Stimulated activated CD4-positive, alpha-beta T cell treated with anti-CD3 and anti-CD28 coated beads, Interleukin-15, amount 100 ng/mL, for 24 hours (primary cell): ENCODE results near the gene BCL11A.

Experiments
- DNase-seq: peaks from one replicate; pipeline ENCODE4 v3.0.0-alpha.2; 2020

BCL11A gene

GRCh38 chr2:60553495-60554073 is at the start of gene BCL11A:
BCL11A (minus strand) TSS chr2:60553654; CDS start chr2:60553270, 384 bp downstream.
- DNase-seq: no peak

DNA sequence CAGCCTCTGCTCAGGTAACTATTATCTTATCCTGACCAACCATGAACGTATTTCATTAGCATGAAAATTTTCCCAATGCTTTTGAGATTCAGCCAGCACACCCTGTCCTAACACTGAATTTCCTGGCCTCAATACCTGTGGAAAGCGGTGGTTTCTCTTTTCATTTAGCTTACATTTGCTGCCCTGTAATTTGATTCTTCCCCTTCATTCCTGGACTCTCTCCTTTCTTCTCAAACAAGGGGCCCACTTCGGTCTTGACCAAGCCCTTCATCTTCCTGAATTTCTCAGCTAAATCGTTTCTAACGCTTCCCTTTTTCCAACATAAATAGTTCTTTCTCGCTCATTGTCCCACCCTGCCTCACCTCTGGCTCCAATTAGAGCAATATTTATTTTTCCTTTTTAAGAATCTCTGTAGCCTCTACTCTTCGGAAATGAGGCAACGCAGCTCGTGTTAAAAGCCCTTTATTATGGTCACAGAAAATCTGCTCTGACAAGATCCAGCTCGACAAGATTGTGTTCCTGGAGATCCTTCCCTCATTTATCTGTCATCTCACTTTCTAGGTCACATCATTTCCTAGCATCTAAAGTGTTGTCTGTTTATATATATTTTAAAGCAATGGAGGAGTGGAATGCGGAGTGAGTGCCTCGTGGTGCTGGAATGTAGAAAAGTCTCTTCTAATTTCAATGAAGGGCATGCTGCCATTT is 49.5 kb upstream of the BCL11A start:
- DNase-seq: no peak

DNA sequence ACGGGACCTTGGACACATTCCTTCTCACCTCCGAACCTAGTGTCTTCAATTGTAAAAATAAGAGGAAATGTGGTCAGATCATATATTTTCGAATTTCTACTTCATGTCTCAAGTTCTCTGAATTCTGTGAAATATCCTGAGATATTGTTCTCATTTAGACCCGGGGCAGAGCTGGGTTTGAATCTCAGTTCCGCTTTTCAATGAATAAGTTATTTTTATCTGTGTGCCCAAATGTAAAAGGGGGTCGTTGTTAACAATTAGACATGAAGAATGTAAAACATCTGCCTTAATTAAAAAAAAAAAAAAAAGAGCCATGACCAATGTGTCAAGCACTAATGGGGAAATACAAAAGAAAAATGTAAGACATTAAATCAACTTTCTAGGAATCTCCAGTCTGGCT is 48.9 kb upstream of the BCL11A start:
- no peak for DNase-seq

GRCh38 chr2:60598271-60598670 is 44.8 kb upstream of the BCL11A start:
- no peak for DNase-seq

DNA sequence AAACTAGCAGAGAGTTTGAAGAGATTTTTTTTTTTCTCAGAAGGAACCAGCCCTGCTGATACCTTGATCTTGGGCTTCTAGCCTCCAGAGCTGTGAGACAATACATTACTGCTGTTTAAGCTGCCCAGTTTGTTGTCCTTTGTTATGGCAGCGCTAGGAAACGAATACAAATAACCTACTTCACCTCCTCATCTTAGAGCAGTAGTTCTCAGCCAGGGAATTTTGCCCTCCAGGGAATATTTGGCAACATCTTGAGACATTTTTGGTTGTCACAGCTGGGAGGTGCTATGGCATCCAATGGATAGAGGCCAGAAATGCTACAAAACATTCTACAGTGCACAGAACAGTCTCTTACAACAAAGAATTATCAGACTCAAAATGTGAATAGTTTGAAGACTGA is 43.9 kb upstream of the BCL11A start:
- no peak for DNase-seq

- DNase-seq: no peak
These were observed 43.0 kb upstream of the BCL11A start for GRCh38 chr2:60596411-60596810.

- DNase-seq: no peak
These were observed 42.5 kb upstream of the BCL11A start for GRCh38 chr2:60595953-60596352.

DNA sequence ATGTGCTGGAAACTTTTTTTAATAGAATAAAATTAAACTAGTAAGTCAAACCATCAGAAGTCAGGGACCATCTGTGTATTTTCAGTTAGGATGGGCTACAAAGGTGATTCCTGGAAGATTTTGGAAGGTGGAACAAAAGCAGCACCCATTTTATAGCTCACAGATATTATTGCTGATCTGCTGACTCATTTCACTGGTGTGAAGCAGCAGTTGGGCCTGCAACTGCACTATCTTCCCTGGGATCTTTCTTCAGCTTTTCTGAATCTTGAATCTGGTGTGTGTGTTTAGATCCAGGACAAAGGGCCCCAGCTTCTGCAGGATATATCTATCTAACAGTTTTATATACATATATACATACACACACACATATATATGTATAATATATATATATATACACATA is 35.6 kb upstream of the BCL11A start:
- DNase-seq: no peak

DNA sequence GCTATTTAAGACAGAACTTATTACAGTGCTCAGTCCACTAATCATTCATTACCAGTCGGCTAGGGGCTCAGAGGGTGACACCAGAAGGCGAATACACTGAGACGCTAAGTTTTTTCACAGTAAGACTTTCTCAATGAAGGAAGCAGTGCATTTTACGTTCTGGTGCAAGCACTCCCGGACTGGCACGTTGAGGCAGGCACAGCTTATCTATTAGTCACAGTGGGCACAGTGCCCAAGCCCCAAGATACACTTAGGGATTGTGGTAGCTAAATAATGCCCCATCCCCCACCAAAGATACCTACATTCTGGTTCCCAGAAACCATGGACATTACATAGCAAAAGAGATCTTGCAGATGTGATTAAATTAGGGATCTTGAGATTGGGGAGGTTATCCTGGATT is 32.6 kb upstream of the BCL11A start:
- no peak for DNase-seq

GRCh38 chr2:60585276-60585675 is 31.8 kb upstream of the BCL11A start:
- no peak for DNase-seq

DNA sequence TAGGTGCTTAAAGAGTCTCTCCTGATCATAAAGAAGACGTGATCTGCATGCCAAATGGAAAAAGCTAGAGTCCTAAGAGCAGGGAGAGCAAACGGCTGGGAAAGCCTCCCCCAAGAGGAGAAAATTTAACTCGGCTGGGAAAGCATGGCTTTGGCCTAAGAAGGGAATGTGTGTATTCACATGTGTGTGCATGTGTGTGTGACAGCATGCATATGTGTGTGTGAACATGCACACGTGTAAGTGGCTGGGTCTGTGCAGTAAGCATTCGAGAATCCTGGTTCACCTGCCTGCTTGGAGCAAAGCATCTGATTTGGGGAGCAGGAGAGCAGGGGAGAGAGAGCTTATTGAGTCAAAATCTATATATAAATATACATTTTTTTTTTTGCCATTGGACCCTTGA is 30.1 kb upstream of the BCL11A start:
- no peak for DNase-seq

- DNase-seq: peak; percentile 77
These were observed 28.2 kb upstream of the BCL11A start for GRCh38 chr2:60581433-60582282.

DNA sequence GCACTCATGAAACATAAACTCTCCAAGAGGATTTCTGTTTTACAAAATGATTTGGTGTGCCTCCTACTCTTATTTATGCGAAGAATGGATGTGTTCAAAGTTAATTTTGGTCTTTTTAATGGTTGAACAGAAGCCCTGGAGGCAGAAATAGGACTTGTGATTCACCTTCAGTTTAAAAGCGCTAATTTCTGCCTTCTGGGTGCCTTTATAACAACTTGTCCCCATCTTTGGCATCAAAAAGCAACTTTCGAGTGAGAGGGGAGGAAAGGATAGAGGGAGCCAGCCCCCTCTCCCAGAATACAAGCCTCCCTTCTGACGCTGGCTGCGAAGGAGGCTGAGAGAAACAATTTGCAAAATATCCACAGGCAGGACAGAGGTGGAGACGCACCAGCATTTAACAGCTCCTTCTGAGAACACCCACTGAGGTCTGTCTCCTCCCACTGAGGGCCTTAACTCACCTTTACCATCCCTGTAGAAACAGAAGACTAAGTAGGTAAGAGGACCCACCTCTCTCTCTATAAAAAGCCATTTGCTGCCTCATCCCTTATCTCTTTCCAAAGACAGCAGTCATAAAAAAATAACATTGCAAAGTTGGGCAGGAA is 24.3 kb upstream of the BCL11A start:
- no peak for DNase-seq

- no peak for DNase-seq
These were observed 19.8 kb upstream of the BCL11A start for GRCh38 chr2:60573251-60573650.

GRCh38 chr2:60570251-60570650 is 16.8 kb upstream of the BCL11A start:
- DNase-seq: no peak

DNA sequence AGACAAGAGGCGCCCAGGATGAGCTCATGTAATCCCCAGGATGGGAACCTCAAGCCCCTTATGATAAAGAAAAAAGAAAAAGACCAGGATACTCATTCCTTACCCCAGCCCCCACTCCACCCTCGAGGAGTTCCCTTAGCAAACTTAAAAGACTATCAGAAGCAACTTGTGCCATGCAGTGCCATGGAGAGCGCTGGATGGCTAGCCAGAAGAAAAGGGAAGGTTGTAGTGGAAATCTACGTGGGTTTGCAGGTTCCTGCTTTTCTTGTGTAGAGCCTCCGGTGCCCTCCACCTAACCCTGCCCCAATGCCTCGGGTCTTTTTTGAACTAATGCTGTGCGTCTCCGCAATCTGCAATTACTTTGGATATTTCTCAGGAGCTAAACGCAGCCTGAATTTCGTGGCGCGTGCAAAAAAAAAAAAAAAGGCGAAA is 16.2 kb upstream of the BCL11A start:
- no peak for DNase-seq

DNA sequence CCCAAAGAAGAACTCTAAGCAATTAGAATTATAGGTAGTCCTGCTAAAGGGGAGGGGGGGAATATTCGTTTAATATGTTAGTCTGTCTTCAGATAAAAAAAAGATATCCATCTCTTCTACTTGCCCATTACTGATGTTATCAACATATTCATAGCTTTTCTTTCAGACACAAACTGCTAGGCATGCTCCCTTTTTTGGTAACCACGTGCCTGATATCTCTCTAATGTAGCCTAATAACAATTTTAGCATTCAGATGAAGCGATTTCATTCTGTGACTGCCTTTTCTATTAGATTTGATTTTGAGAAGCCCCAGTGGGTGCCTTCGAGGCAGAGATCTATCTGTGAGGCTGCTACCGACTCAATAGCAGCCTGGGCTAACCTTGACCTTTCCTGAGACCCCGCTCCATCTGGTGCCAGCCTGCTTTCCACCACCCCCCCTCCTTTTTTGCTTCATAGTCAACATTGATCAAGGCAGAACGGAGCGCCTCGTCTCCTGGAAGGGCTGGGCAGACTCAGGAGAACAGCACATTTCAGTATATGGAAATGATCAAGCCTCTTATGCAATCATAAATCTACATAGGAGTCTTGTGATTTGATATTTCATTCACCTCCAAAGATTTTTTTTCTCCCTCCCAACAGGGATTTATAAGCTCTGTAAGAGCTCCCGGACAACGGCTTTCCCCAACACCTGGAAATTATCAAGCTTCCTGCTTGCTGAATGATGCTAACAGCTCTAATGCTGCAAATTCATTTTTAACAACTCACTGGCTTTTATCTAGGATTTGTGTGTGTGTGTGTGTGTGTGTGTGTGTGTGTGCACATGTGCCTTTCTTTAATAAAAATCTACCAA is 14.7 kb upstream of the BCL11A start:
- DNase-seq: no peak

- DNase-seq: no peak
These were observed 13.6 kb upstream of the BCL11A start for GRCh38 chr2:60567096-60567495.

DNA sequence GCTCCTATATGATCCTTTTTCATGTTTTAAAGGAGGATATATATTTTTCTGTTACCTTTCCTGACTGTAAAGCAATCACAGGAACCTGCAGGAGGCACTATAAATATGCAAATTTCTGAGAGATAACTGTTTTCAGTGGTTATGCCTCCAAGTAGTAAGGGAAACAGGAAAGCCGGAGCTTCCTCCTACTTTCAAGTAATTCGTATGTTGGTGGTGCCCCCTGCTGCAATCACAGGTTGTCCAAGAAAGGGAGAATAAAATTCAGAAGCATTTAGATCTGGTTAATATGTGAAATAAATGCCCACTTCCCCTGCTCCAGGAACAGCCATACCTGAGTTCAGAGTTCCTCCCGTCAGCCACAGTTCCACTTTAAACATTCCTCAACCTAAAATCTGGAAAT is 12.0 kb upstream of the BCL11A start:
- no peak for DNase-seq

- DNase-seq: no peak
These were observed 7.5 kb upstream of the BCL11A start for GRCh38 chr2:60560734-60561644.

DNA sequence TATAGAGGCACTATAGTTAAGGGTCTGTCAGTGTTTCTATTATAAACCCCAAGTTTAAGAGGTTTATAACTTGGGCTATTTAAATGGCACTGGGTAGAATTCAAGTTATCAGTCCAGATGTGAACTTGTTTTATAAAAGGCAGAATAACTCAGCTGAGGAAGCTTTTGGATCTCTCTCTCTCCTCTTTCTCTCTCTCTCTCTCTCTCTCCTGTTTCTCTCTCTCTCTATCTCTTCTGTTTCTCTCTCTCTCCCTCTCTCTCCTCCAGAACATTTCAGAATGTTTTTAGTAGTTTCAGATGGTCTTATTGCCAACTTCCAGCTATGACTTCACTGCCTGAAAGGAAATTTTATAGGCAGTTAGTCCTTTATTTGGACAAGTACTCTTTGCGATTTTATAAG is 6.4 kb upstream of the BCL11A start:
- no peak for DNase-seq

GRCh38 chr2:60558536-60558935 is 5.1 kb upstream of the BCL11A start:
- DNase-seq: no peak
